22Rv1 (cell line): ENCODE data around the gene RIIAD1.

ENCODE experiments used
- CTCF ChIP-seq: fragments of 450-650 bp; IDR thresholded peaks from 2 replicates; pipeline ENCODE4 v1.5.1; 2017; ENCODE audit warnings: mild to moderate bottlenecking
- ZFX ChIP-seq: fragments of 450-650 bp; IDR thresholded peaks from 2 replicates; pipeline ENCODE4 v1.6.1; 2017; ENCODE audit warnings: antibody characterized with exemption, borderline replicate concordance

DNA sequence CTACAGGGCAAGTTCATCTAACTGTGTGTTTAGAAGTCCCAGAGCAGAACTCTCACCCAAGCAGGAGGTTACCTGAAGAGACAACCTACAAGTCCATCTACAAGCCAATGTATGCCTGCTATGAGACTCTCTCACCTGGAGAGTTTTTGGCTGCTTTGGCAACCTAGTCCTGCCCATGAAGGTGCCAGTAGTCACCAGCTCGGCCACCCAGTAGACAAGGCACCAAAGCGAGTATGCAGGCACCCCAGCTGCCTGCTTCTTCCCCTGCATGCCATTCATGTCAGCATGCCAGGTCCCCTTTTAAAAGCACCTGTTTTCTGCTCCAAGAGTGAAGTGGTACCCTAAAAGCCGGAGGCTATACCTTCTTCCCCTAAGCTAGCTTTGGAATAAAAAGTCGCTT is 20.2 kb downstream of the RIIAD1 start:
- TF ChIP-seq CTCF (no peak), ZFX (no peak)
